ENCODE results near the gene GPR62.

DNA sequence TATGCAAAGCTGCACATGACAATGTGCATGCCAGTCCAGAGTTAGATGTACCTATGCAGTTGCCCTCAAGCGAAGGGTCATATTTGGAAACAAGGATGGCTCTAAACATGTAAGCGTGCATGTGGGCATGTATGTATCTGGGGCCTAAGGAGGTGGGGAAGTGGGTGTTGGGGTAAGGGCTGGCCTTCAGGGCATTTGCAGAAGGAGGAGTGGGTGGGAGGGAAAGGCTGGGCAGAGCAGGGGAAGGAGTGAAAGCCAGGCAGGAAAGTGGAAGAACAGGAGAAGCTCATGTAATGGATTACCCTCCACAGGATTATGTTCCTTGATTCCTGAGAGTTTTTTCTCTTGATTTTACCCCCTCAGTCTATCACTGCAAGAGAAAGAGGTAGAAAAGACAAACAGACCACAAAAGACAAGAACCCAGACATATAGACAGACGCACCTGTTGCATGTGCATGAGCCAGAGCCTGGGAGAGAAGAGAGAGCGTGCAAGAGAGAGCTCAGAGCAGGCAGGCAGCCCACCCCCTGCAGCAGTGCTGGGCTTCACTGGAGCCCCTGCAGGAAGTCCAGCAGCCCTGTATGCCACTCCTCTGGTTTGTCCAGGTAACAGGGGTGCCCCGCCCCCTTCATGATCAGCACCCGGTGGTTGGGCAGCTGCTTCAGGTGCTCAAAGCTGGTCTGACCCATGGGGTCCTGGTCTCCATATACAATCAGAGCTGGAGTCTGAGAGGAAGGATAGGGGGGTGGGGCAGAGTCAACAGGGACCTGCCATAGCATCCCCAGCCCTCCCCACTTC lies 13.9 kb downstream of the GPR62 start:
- TF ChIP-seq POLR2AphosphoS5 (IDR thresholded peaks at IDR 0.05; ENCODE audit: low read depth, low read length) (no peak), NRF1 (IDR thresholded peaks at IDR 0.05; ENCODE audit: low read depth, low read length) (no peak), GATA2 (CRISPR knock-in tag; IDR thresholded peaks at IDR 0.05) (no peak), NFIC (IDR thresholded peaks at IDR 0.05; ENCODE audit: borderline replicate concordance) (no peak), FOXJ3 (CRISPR knock-in tag; IDR thresholded peaks at IDR 0.05) (no peak), YY1 (IDR thresholded peaks at IDR 0.05; ENCODE audit: low read depth) (no peak), GABPA (IDR thresholded peaks at IDR 0.05; ENCODE audit: low read depth) (no peak), EZH2phosphoT487 (IDR thresholded peaks at IDR 0.05; ENCODE audit: borderline replicate concordance, low read depth) (no peak)
- TF ChIP-seq, protein P1, sequence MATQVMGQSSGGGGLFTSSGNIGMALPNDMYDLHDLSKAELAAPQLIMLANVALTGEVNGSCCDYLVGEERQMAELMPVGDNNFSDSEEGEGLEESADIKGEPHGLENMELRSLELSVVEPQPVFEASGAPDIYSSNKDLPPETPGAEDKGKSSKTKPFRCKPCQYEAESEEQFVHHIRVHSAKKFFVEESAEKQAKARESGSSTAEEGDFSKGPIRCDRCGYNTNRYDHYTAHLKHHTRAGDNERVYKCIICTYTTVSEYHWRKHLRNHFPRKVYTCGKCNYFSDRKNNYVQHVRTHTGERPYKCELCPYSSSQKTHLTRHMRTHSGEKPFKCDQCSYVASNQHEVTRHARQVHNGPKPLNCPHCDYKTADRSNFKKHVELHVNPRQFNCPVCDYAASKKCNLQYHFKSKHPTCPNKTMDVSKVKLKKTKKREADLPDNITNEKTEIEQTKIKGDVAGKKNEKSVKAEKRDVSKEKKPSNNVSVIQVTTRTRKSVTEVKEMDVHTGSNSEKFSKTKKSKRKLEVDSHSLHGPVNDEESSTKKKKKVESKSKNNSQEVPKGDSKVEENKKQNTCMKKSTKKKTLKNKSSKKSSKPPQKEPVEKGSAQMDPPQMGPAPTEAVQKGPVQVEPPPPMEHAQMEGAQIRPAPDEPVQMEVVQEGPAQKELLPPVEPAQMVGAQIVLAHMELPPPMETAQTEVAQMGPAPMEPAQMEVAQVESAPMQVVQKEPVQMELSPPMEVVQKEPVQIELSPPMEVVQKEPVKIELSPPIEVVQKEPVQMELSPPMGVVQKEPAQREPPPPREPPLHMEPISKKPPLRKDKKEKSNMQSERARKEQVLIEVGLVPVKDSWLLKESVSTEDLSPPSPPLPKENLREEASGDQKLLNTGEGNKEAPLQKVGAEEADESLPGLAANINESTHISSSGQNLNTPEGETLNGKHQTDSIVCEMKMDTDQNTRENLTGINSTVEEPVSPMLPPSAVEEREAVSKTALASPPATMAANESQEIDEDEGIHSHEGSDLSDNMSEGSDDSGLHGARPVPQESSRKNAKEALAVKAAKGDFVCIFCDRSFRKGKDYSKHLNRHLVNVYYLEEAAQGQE (IDR thresholded peaks at IDR 0.05; ENCODE audit: low read depth, low read length): no peak
- TF ChIP-seq, protein P2, sequence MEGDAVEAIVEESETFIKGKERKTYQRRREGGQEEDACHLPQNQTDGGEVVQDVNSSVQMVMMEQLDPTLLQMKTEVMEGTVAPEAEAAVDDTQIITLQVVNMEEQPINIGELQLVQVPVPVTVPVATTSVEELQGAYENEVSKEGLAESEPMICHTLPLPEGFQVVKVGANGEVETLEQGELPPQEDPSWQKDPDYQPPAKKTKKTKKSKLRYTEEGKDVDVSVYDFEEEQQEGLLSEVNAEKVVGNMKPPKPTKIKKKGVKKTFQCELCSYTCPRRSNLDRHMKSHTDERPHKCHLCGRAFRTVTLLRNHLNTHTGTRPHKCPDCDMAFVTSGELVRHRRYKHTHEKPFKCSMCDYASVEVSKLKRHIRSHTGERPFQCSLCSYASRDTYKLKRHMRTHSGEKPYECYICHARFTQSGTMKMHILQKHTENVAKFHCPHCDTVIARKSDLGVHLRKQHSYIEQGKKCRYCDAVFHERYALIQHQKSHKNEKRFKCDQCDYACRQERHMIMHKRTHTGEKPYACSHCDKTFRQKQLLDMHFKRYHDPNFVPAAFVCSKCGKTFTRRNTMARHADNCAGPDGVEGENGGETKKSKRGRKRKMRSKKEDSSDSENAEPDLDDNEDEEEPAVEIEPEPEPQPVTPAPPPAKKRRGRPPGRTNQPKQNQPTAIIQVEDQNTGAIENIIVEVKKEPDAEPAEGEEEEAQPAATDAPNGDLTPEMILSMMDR (IDR thresholded peaks at IDR 0.05): no peak
- TF ChIP-seq, protein P3, sequence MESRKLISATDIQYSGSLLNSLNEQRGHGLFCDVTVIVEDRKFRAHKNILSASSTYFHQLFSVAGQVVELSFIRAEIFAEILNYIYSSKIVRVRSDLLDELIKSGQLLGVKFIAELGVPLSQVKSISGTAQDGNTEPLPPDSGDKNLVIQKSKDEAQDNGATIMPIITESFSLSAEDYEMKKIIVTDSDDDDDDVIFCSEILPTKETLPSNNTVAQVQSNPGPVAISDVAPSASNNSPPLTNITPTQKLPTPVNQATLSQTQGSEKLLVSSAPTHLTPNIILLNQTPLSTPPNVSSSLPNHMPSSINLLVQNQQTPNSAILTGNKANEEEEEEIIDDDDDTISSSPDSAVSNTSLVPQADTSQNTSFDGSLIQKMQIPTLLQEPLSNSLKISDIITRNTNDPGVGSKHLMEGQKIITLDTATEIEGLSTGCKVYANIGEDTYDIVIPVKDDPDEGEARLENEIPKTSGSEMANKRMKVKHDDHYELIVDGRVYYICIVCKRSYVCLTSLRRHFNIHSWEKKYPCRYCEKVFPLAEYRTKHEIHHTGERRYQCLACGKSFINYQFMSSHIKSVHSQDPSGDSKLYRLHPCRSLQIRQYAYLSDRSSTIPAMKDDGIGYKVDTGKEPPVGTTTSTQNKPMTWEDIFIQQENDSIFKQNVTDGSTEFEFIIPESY (IDR thresholded peaks at IDR 0.05; ENCODE audit: borderline replicate concordance, low read depth): no peak
- TF ChIP-seq, protein P4, sequence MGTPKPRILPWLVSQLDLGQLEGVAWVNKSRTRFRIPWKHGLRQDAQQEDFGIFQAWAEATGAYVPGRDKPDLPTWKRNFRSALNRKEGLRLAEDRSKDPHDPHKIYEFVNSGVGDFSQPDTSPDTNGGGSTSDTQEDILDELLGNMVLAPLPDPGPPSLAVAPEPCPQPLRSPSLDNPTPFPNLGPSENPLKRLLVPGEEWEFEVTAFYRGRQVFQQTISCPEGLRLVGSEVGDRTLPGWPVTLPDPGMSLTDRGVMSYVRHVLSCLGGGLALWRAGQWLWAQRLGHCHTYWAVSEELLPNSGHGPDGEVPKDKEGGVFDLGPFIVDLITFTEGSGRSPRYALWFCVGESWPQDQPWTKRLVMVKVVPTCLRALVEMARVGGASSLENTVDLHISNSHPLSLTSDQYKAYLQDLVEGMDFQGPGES (IDR thresholded peaks at IDR 0.05; ENCODE audit: low read depth, low read length): no peak
- TF ChIP-seq, protein P5, sequence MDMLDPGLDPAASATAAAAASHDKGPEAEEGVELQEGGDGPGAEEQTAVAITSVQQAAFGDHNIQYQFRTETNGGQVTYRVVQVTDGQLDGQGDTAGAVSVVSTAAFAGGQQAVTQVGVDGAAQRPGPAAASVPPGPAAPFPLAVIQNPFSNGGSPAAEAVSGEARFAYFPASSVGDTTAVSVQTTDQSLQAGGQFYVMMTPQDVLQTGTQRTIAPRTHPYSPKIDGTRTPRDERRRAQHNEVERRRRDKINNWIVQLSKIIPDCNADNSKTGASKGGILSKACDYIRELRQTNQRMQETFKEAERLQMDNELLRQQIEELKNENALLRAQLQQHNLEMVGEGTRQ (IDR thresholded peaks at IDR 0.05; ENCODE audit: borderline replicate concordance, low read depth, low read length): no peak
- TF ChIP-seq, protein P6, sequence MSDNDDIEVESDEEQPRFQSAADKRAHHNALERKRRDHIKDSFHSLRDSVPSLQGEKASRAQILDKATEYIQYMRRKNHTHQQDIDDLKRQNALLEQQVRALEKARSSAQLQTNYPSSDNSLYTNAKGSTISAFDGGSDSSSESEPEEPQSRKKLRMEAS (IDR thresholded peaks at IDR 0.05; ENCODE audit: low read depth): no peak
